Fibroblast of villous mesenchyme (primary cell): Measurements from ENCODE around the gene ZBTB16. TPM values are rescaled to one million over a fixed set of nuclear protein-coding genes. Genes with fewer than 3 reads are reported as not detected.

Source experiments
- DNase-seq: peaks from one replicate; pipeline ENCODE4 v3.0.0-alpha.2; 2010; ENCODE audit warnings: low read depth
- H3K4me3 ChIP-seq: 2 replicates; pipeline ENCODE4 v1.5.1; 2011; ENCODE audit warnings: low read depth, mild to moderate bottlenecking, low read length
- CTCF ChIP-seq: IDR thresholded peaks from 2 replicates; pipeline ENCODE4 v1.5.1; 2012; ENCODE audit warnings: low read depth, mild to moderate bottlenecking, low read length; ENCODE audit not compliant: insufficient read depth
- total RNA-seq: library from RNA; depleted of rRNA; stranded (reverse); fragments of >200 nt; gene quantifications from 2 replicates; pipeline ENCODE4 v1.2.3, GENCODE V29; 2012

The ZBTB16 gene
- total RNA-seq, 1 donor = 0.86 TPM

DNA sequence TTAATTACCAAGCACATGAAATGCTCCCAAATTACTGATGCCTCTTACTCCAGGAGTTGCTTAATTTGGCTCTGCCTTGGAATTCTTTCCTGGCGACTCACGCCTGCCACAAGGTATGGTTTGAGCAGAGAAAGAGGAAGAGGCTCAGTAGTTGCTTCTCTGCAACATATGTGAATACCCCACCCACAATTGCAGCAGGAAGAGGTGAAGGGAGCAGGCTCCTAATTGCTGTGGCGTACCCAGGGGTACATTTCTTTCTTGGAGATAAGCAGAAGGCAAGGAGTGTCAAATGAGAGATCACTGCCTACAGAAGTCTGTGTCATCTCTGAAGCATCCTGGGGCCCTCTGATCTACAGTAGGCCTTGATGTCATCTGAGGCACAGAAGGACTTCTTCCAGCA is 226.1 kb downstream of the ZBTB16 start:
- TF ChIP-seq CTCF = no peak
- no peak overlapping the region for H3K4me3 ChIP-seq
- DNase-seq = peak; percentile 72

GRCh38 chr11:114286229-114286628 is 226.7 kb downstream of the ZBTB16 start:
- no peak for DNase-seq
- H3K4me3 ChIP-seq = no peak overlapping the region
- no peak for TF ChIP-seq CTCF

DNA sequence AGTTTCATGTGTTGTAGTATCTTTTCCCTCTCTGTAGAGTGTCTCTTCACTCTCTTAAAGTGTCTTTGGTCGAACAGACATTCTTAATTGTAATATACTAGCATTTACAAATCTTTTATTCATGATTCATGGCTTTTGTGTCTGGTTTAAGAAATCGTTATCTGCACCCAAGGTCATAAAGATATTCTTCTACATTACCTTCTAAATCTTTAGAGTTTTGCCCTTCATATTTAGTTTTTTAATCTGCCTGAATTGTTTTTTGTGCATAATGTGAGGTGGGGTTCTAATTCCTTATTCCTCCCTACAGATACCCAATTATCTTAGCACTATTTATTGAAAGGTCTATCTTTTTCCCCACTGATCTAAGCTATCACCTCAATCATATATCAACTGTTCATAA is 227.6 kb downstream of the ZBTB16 start:
- no peak for DNase-seq
- TF ChIP-seq CTCF = no peak
- no peak overlapping the region for H3K4me3 ChIP-seq

GRCh38 chr11:114288136-114288535 is 228.6 kb downstream of the ZBTB16 start:
- TF ChIP-seq CTCF = no peak
- H3K4me3 ChIP-seq = no peak overlapping the region

DNA sequence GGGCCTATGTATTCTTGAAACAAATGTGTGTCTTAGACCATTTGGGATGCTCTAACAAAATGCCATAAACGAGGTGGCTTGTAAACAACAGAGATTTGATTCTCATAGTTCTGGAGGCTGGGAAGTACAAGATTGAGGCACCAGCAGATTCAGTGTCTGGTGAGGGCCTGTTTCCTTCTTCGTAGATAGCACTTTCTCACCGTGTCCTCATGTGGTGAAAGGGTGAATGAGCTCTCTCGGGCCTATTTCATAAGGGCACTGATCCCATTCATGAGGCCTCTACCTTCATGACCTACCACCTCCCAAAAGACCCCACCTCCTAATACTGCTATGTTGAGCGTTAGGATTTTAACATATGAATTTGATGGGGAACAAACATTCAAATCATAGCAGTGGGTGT is 230.3 kb downstream of the ZBTB16 start:
- no peak for DNase-seq
- no peak for TF ChIP-seq CTCF
- no peak overlapping the region for H3K4me3 ChIP-seq

More at GRCh38 chr11:114288136-114288535, 228.6 kb downstream of the ZBTB16 start:
- DNase-seq = no peak

- no peak for TF ChIP-seq CTCF
- peak; percentile 51 for DNase-seq
- H3K4me3 ChIP-seq = peak overlapping the region; percentile 51
Measured at GRCh38 chr11:114290503-114291235, 231.2 kb downstream of the ZBTB16 start.

DNA sequence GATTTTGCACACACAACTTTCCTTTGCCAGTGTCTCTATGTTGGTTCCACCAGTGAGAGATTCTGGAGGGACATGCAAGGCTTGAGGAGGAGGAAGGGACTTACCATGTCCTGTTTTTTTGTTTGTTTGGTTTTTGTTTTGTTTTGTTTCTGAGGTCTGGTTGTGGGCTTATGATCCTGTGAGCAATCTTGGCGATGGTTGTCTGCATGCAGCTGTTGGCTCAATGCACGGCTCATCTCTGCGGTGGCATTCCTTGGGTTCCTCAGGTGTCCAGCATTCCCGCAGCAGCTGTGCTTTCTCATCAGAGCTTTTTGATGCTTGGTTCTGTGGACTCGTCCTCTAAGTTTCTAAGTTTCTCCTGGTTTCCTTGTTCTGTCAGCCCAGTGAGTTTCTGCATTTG is 231.9 kb downstream of the ZBTB16 start:
- no peak for TF ChIP-seq CTCF
- DNase-seq = peak; percentile 94
- H3K4me3 ChIP-seq = peak overlapping the region; percentile 51
